Measurements from ENCODE around the gene PAOX.

GRCh38 chr10:133383551-133383950, 4.5 kb downstream of the PAOX start:
- TF ChIP-seq CTCF (IDR thresholded peaks at IDR 0.05) (no peak), POLR2A (IDR thresholded peaks at IDR 0.05) (no peak), POLR2AphosphoS5 (IDR thresholded peaks at IDR 0.05) (no peak)
